ENCODE data around the gene ZC3H14. TPM values are rescaled to one million over a fixed set of nuclear protein-coding genes. Genes with fewer than 3 reads are reported as not detected.
A peak's percentile ranks its signal among the peaks of the same experiment; 100 is the strongest.

ZC3H14 gene
- total and polyA plus RNA-seq, 5 experiments from 2014 or later = 36.4 to 60.5 (median 54.5) TPM

- Mint-ChIP-seq H3K27me3 (no peaks in the 10 kb centered on the region), H3K4me1 (peaks cover 15 to 34% (median 20%) of the 10 kb centered on the region in 4 donors), H3K36me3 (peaks cover 9 to 97% (median 33%) of the 10 kb centered on the region in 3 donors), H3K27ac (peak overlapping the region in 2 of 10 donors; percentile 1 to 92), H3K9me3 (no peaks in the 10 kb centered on the region), H3K4me3 (no peak overlapping the region)
- DNase-seq = no peak
- ATAC-seq = no peak
- POLR2A ChIA-PET = no interaction called here
Measured at GRCh38 chr14:88599326-88599725, 36.5 kb downstream of the ZC3H14 start.

GRCh38 chr14:88599761-88600439 lies 37.1 kb downstream of the ZC3H14 start:
- no peaks in the 10 kb centered on the region for H3K27me3 Mint-ChIP-seq
- peak overlapping the region; percentile 44 to 94 (median 79) for H3K27ac Mint-ChIP-seq
- no peaks in the 10 kb centered on the region for H3K9me3 Mint-ChIP-seq
- no peak for DNase-seq
- peaks cover 15 to 34% (median 20%) of the 10 kb centered on the region in 4 donors for H3K4me1 Mint-ChIP-seq
- POLR2A ChIA-PET = no interaction called here
- peak overlapping the region in 4 of 10 donors; percentile 4 to 52 (median 32) for H3K4me3 Mint-ChIP-seq
- peaks cover 9 to 97% (median 33%) of the 10 kb centered on the region in 3 donors for H3K36me3 Mint-ChIP-seq
- ATAC-seq = no peak

GRCh38 chr14:88604212-88604611 lies 41.4 kb downstream of the ZC3H14 start:
- no peaks in the 10 kb centered on the region for H3K27me3 Mint-ChIP-seq
- ATAC-seq (no peak), DNase-seq (no peak)
- no peaks in the 10 kb centered on the region for H3K9me3 Mint-ChIP-seq
- no peak overlapping the region for H3K4me3 Mint-ChIP-seq
- peaks cover 3 to 97% (median 38%) of the 10 kb centered on the region in 3 donors for H3K36me3 Mint-ChIP-seq
- POLR2A ChIA-PET = no interaction called here
- peaks cover 13 to 20% (median 16%) of the 10 kb centered on the region in 4 donors for H3K4me1 Mint-ChIP-seq
- no peak overlapping the region for H3K27ac Mint-ChIP-seq

- H3K9me3 Mint-ChIP-seq = no peaks in the 10 kb centered on the region
- H3K4me3 Mint-ChIP-seq = no peak overlapping the region
- peaks cover 3 to 97% (median 42%) of the 10 kb centered on the region in 3 donors for H3K36me3 Mint-ChIP-seq
Measured at GRCh38 chr14:88605594-88605993, 42.8 kb downstream of the ZC3H14 start.

GRCh38 chr14:88607829-88608228 lies 45.0 kb downstream of the ZC3H14 start:
- Mint-ChIP-seq H3K27ac (peak overlapping the region in 1 of 10 donors; percentile 20), H3K4me1 (peaks cover 6 to 11% (median 8%) of the 10 kb centered on the region in 4 donors), H3K9me3 (no peaks in the 10 kb centered on the region), H3K36me3 (peaks cover 8 to 95% (median 46%) of the 10 kb centered on the region in 3 donors), H3K27me3 (no peaks in the 10 kb centered on the region), H3K4me3 (no peak overlapping the region)
- no peak for ATAC-seq
- DNase-seq = no peak
- POLR2A ChIA-PET = no interaction called here

More at GRCh38 chr14:88605594-88605993, 42.8 kb downstream of the ZC3H14 start:
- ATAC-seq = no peak
- no peak for DNase-seq
- peaks cover 2 to 10% (median 5%) of the 10 kb centered on the region in 4 donors for H3K4me1 Mint-ChIP-seq
- POLR2A ChIA-PET = no interaction called here
- H3K27ac Mint-ChIP-seq = no peak overlapping the region
- no peaks in the 10 kb centered on the region for H3K27me3 Mint-ChIP-seq

- Mint-ChIP-seq H3K4me3 (no peak overlapping the region), H3K36me3 (peaks cover 5 to 84% (median 36%) of the 10 kb centered on the region in 3 donors), H3K27ac (peak overlapping the region in 3 of 10 donors; percentile 22 to 88 (median 24)), H3K27me3 (no peaks in the 10 kb centered on the region), H3K9me3 (no peaks in the 10 kb centered on the region), H3K4me1 (peaks cover 9 to 19% (median 15%) of the 10 kb centered on the region in 4 donors)
- DNase-seq (no peak), ATAC-seq (no peak)
- POLR2A ChIA-PET = no interaction called here
Measured at GRCh38 chr14:88611878-88612277, 49.0 kb downstream of the ZC3H14 start.

- Mint-ChIP-seq H3K4me1 (peaks cover 6 to 19% (median 15%) of the 10 kb centered on the region in 4 donors), H3K27ac (peak overlapping the region in 1 of 10 donors; percentile 9), H3K9me3 (no peaks in the 10 kb centered on the region), H3K36me3 (peaks cover 5 to 75% (median 30%) of the 10 kb centered on the region in 3 donors), H3K4me3 (no peak overlapping the region), H3K27me3 (no peaks in the 10 kb centered on the region)
- no peak for ATAC-seq
- no peak for DNase-seq
- POLR2A ChIA-PET = no interaction called here
Measured at GRCh38 chr14:88612981-88613380, 50.1 kb downstream of the ZC3H14 start.

GRCh38 chr14:88613552-88614010 lies 50.7 kb downstream of the ZC3H14 start:
- H3K27me3 Mint-ChIP-seq = no peaks in the 10 kb centered on the region
- H3K9me3 Mint-ChIP-seq = no peaks in the 10 kb centered on the region
- POLR2A ChIA-PET = no interaction called here
- DNase-seq = peak in 1 of 10 donors; percentile 7
- H3K27ac Mint-ChIP-seq = peak overlapping the region in 3 of 10 donors; percentile 11 to 75 (median 72)
- H3K36me3 Mint-ChIP-seq = peaks cover 5 to 72% (median 25%) of the 10 kb centered on the region in 3 donors
- ATAC-seq = peak in 1 of 2 donors; percentile 33
- H3K4me1 Mint-ChIP-seq = peaks cover 5 to 19% (median 15%) of the 10 kb centered on the region in 4 donors
- no peak overlapping the region for H3K4me3 Mint-ChIP-seq

GRCh38 chr14:88614218-88614907 lies 51.5 kb downstream of the ZC3H14 start:
- peaks cover 5 to 19% (median 15%) of the 10 kb centered on the region in 4 donors for H3K4me1 Mint-ChIP-seq
- H3K27me3 Mint-ChIP-seq = no peaks in the 10 kb centered on the region
- H3K4me3 Mint-ChIP-seq = no peak overlapping the region
- no peaks in the 10 kb centered on the region for H3K9me3 Mint-ChIP-seq
- peaks cover 5 to 64% (median 21%) of the 10 kb centered on the region in 3 donors for H3K36me3 Mint-ChIP-seq
- ATAC-seq = no peak
- POLR2A ChIA-PET = no interaction called here
- no peak for DNase-seq
- H3K27ac Mint-ChIP-seq = no peak overlapping the region

- POLR2A ChIA-PET = no interaction called here
- Mint-ChIP-seq H3K4me1 (peaks cover 4 to 17% (median 14%) of the 10 kb centered on the region in 4 donors), H3K9me3 (no peaks in the 10 kb centered on the region), H3K36me3 (peaks cover 3 to 48% (median 7%) of the 10 kb centered on the region in 3 donors), H3K4me3 (no peak overlapping the region), H3K27ac (peak overlapping the region in 1 of 10 donors; percentile 51), H3K27me3 (no peaks in the 10 kb centered on the region)
- ATAC-seq = no peak
- no peak for DNase-seq
Measured at GRCh38 chr14:88616697-88617096, 53.9 kb downstream of the ZC3H14 start.

GRCh38 chr14:88617479-88617878 lies 54.6 kb downstream of the ZC3H14 start:
- Mint-ChIP-seq H3K4me1 (peaks cover 2 to 13% (median 11%) of the 10 kb centered on the region in 4 donors), H3K27me3 (no peaks in the 10 kb centered on the region), H3K36me3 (peaks cover 0 to 45% (median 7%) of the 10 kb centered on the region in 3 donors), H3K27ac (no peak overlapping the region), H3K9me3 (no peaks in the 10 kb centered on the region), H3K4me3 (no peak overlapping the region)
- ATAC-seq = no peak
- POLR2A ChIA-PET = no interaction called here
- no peak for DNase-seq

- Mint-ChIP-seq H3K36me3 (peaks cover 0 to 42% (median 4%) of the 10 kb centered on the region in 3 donors), H3K4me1 (peaks cover 0 to 5% (median 3%) of the 10 kb centered on the region in 4 donors), H3K4me3 (no peak overlapping the region), H3K27ac (peak overlapping the region in 4 of 10 donors; percentile 36 to 47 (median 39)), H3K9me3 (no peaks in the 10 kb centered on the region), H3K27me3 (no peaks in the 10 kb centered on the region)
- DNase-seq (no peak), ATAC-seq (no peak)
- POLR2A ChIA-PET = interaction anchor here (0.5 kb wide), 1 partner anchor 61 kb away, joined by 5 read pairs; no protein-coding TSS in a partner anchor
Measured at GRCh38 chr14:88618476-88618875, 55.6 kb downstream of the ZC3H14 start.

- no peak for DNase-seq
- ATAC-seq = no peak
- Mint-ChIP-seq H3K27ac (no peak overlapping the region), H3K36me3 (peaks cover 0 to 36% (median 10%) of the 10 kb centered on the region in 3 donors), H3K27me3 (no peaks in the 10 kb centered on the region), H3K9me3 (no peaks in the 10 kb centered on the region), H3K4me3 (no peak overlapping the region), H3K4me1 (no peaks in the 10 kb centered on the region)
- POLR2A ChIA-PET = no interaction called here
Measured at GRCh38 chr14:88621100-88621499, 58.3 kb downstream of the ZC3H14 start.

Measured in naive thymus-derived CD8-positive, alpha-beta T cell (primary cell).